Measurements from ENCODE around the gene HJURP. TPM values are rescaled to one million over a fixed set of nuclear protein-coding genes. Genes with fewer than 3 reads are reported as not detected.

HJURP gene
- total and polyA plus RNA-seq, 4 donors = 0.84 to 4.1 (median 2.0) TPM

DNA sequence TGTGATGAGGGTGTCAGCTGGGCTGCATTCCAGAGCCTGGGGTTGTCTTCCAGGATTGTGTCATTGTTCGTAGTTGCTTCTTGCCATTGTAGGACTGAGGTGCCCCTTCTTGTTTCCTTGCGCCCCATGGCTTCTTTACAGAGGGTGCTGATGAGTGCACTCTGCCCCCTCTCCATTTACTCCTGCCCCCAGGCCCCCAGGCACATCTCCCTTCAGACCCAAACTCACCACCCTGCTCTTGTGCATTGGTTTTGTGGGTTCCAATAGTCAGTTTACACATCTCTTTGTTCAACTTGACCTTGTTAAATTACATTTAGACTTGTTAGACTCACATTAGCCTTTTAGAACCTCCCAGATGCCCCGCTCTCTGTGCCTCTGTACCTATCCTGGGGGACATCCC lies 33.1 kb downstream of the HJURP start:
- H3K27ac ChIP-seq (ENCODE audit: low read depth in 1 of 2, low read length in 1 of 2) = no peak overlapping the region
- no peak for DNase-seq
- H3K27me3 ChIP-seq (ENCODE audit: control insufficient read depth in 3 of 3, insufficient read depth in 3 of 3, low read length in 2 of 3) = no peaks in the 10 kb centered on the region
- H3K9ac ChIP-seq (ENCODE audit: insufficient read depth in 1 of 2, low read length in 2 of 2) = no peak overlapping the region
- ATAC-seq (ENCODE audit: insufficient read depth, low FRiP score) = no peak
- 92 to 98% methylated on average over 3 of the region's 3 CpGs for WGBS, 2 donors
- no peak overlapping the region for H3K4me3 ChIP-seq
- no peaks in the 10 kb centered on the region for H3K4me1 ChIP-seq (ENCODE audit: control insufficient read depth in 5 of 5, insufficient read depth in 5 of 5, low read length in 5 of 5)
- H3K36me3 ChIP-seq (ENCODE audit: control insufficient read depth in 4 of 4, insufficient read depth in 4 of 4, low read length in 4 of 4) = no peaks in the 10 kb centered on the region
- H3K9me3 ChIP-seq (ENCODE audit: control insufficient read depth in 4 of 4, insufficient read depth in 3 of 4, low read length in 3 of 4) = peaks cover 0 to 2% (median 0%) of the 10 kb centered on the region in 4 donors
- TF ChIP-seq, protein P1, sequence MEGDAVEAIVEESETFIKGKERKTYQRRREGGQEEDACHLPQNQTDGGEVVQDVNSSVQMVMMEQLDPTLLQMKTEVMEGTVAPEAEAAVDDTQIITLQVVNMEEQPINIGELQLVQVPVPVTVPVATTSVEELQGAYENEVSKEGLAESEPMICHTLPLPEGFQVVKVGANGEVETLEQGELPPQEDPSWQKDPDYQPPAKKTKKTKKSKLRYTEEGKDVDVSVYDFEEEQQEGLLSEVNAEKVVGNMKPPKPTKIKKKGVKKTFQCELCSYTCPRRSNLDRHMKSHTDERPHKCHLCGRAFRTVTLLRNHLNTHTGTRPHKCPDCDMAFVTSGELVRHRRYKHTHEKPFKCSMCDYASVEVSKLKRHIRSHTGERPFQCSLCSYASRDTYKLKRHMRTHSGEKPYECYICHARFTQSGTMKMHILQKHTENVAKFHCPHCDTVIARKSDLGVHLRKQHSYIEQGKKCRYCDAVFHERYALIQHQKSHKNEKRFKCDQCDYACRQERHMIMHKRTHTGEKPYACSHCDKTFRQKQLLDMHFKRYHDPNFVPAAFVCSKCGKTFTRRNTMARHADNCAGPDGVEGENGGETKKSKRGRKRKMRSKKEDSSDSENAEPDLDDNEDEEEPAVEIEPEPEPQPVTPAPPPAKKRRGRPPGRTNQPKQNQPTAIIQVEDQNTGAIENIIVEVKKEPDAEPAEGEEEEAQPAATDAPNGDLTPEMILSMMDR (IDR thresholded peaks at IDR 0.05; ENCODE audit: control extremely low read depth, extremely low read depth) = no peak

GRCh38 chr2:233820774-233821105 lies 33.6 kb downstream of the HJURP start:
- Histone ChIP-seq H3K9ac (ENCODE audit: insufficient read depth in 1 of 2, low read length in 2 of 2) (no peak overlapping the region), H3K36me3 (ENCODE audit: control insufficient read depth in 4 of 4, insufficient read depth in 4 of 4, low read length in 4 of 4) (no peaks in the 10 kb centered on the region), H3K4me3 (no peak overlapping the region), H3K9me3 (ENCODE audit: control insufficient read depth in 4 of 4, insufficient read depth in 3 of 4, low read length in 3 of 4) (peaks cover 0 to 2% (median 0%) of the 10 kb centered on the region in 4 donors), H3K27me3 (ENCODE audit: control insufficient read depth in 3 of 3, insufficient read depth in 3 of 3, low read length in 2 of 3) (no peaks in the 10 kb centered on the region), H3K4me1 (ENCODE audit: control insufficient read depth in 5 of 5, insufficient read depth in 5 of 5, low read length in 5 of 5) (no peaks in the 10 kb centered on the region), H3K27ac (ENCODE audit: low read depth in 1 of 2, low read length in 1 of 2) (no peak overlapping the region)
- 85 to 90% methylated on average over 6 of the region's 6 CpGs for WGBS, 2 donors
- TF ChIP-seq, protein P1 (IDR thresholded peaks at IDR 0.05; ENCODE audit: control extremely low read depth, extremely low read depth) = no peak
- DNase-seq (no peak), ATAC-seq (ENCODE audit: insufficient read depth, low FRiP score) (no peak)

DNA sequence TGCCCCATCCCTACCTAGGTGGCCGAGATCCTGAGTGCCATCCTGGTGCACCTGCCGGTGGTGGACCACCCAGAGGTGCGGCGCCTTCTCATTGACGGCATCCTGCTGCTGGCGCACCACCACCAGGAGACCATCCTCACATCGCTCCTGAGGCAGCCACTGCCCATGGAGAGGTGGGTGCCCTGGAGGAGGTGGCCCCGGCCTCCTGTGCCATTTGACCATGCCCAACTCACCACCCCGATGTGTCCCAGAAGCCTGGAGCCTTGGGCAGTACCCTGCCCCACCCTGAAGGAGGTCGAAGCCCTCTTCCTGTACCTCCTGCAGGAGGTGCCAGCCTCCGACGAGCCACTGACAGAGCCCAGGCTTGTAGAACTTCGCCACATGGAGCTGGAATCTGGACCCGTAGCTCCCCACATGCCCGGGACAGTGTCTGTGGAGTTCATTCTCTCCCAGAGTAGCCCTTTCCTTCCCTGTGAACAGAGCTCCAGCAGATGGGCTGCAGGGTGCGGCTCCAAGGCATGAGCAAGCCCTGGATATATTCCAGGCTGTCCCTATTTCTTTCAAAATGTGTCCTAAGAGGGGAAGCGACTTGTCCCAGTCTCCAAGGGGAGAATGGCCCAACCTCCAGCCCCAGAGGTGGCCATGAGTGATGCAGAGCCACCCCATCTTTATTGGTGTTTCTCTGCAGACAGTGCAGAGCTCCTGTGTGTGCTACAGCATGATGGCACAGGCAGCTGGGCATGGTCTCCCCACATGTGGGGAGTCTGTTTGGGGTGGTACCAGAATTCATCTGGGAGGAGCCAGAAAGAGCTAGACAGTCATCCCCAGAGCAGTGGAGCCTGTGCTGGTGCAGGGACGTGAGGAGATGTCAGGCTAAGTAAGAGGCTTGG lies 34.2 kb downstream of the HJURP start:
- H3K27me3 ChIP-seq (ENCODE audit: control insufficient read depth in 3 of 3, insufficient read depth in 3 of 3, low read length in 2 of 3) = no peaks in the 10 kb centered on the region
- H3K9me3 ChIP-seq (ENCODE audit: control insufficient read depth in 4 of 4, insufficient read depth in 3 of 4, low read length in 3 of 4) = peaks cover 0 to 2% (median 0%) of the 10 kb centered on the region in 4 donors
- no peaks in the 10 kb centered on the region for H3K4me1 ChIP-seq (ENCODE audit: control insufficient read depth in 5 of 5, insufficient read depth in 5 of 5, low read length in 5 of 5)
- TF ChIP-seq, protein P1 (IDR thresholded peaks at IDR 0.05; ENCODE audit: control extremely low read depth, extremely low read depth) = no peak
- ATAC-seq (ENCODE audit: insufficient read depth, low FRiP score) (no peak), DNase-seq (no peak)
- H3K4me3 ChIP-seq = no peak overlapping the region
- no peak overlapping the region for H3K9ac ChIP-seq (ENCODE audit: insufficient read depth in 1 of 2, low read length in 2 of 2)
- H3K36me3 ChIP-seq (ENCODE audit: control insufficient read depth in 4 of 4, insufficient read depth in 4 of 4, low read length in 4 of 4) = no peaks in the 10 kb centered on the region
- no peak overlapping the region for H3K27ac ChIP-seq (ENCODE audit: low read depth in 1 of 2, low read length in 1 of 2)
- 86 to 90% methylated on average over 18 of the region's 18 CpGs for WGBS, 2 donors
